Left colon (tissue), 2 donors: ENCODE data around the gene ARL11. TPM values are rescaled to one million over a fixed set of nuclear protein-coding genes. Genes with fewer than 3 reads are reported as not detected.

ENCODE experiments used
- ATAC-seq: fragments of 200-7000 bp; cut with Tn5 transposase; one replicate; pipeline ENCODE4 v1.9.1; 2020; ENCODE audit warnings: mild to moderate bottlenecking, moderate library complexity
- DNase-seq, 2 donors: peaks; one replicate each; pipeline ENCODE4 v3.0.0-alpha.2; 2020
- intact Hi-C, 2 donors: fragments of 100-400 bp; cut with DNase I in 1 of 2; cut with micrococcal nuclease in 1 of 2; formaldehyde crosslinking; loops; one replicate each; pipeline versions ENCODE4 v1.11.2 to v1.14.0; 2022; cut with DNase I, micrococcal nuclease
- total RNA-seq, 2 donors: library from RNA; stranded (reverse); fragmentation: NEBNext Ultra II Directional; extraction: Animal tissue kit (Norgen Biotek cat#: 25700); gene quantifications; one replicate each; pipeline ENCODE4 v1.2.1, GENCODE V29; 2021
- donor health status: DM: no; HTN: no; CAD: no.
- donor health status: DM: yes; HTN: yes; CAD: no.

The ARL11 gene
- total RNA-seq, 2 donors from 2014 or later: 1.7 TPM

GRCh38 chr13:49638744-49639072, 10.4 kb downstream of the ARL11 start:
- intact Hi-C loops: no loop called here

DNA sequence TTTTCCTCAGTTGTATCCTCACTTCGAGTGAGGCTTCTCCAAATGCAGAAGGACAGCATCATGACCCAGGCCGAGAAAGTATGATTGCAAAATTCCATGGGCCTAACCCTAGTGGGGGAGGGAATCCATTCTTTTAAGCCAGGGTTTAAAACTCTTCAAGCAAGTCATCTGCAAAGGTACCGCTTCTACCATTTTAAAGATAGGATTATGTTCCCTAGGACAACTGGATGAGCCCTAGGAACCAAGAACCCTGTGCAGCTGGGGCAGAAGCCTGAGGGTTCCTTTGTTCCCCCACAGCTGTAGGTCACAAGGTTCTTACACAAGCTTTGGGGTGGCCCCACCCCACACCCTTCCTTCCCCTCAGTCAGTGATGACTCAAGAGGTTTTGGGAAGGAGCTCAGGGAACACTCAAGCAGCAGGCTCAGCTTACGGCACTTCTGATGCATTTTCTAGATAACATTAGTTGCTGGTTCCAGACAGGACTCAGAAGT, 13.5 kb downstream of the ARL11 start:
- intact Hi-C loops: no loop called here
- DNase-seq: peak in 1 of 2 donors; percentile 50
- peak; percentile 37 for ATAC-seq

More at GRCh38 chr13:49638744-49639072, 10.4 kb downstream of the ARL11 start:
- ATAC-seq (no peak), DNase-seq (no peak)

DNA sequence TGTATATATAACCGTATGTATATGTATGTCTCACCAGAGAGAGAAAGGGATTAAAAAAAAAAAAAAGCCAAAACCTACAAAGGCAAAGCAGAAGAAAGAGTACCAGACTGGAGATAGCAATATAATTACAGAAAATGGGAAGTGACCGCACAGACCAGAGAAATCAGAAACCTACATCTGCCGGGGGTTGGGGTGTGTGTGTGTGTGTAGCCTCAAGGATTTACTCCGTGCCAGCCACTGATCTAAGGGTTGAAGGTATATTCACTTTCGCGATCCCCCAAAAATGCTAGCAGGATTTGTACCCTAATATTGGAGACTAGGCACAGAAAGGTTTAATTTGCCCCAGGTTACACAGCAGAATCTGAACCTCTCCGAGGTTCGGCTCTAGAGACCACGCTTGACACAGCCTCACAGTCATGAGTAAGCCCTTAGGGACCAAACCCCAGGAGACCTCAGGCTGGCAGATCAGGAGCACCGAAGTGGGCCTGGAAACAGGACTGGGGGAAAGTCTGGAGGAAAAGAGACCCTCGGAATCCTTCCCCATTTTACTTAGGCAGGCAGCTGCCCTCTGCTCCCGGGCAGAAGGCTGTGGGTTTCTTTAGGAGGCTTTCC, 14.8 kb downstream of the ARL11 start:
- ATAC-seq (no peak), DNase-seq (no peak)
- intact Hi-C loops: no loop called here

GRCh38 chr13:49645451-49645850, 17.1 kb downstream of the ARL11 start:
- intact Hi-C loops: no loop called here
- no peak for DNase-seq
- no peak for ATAC-seq

DNA sequence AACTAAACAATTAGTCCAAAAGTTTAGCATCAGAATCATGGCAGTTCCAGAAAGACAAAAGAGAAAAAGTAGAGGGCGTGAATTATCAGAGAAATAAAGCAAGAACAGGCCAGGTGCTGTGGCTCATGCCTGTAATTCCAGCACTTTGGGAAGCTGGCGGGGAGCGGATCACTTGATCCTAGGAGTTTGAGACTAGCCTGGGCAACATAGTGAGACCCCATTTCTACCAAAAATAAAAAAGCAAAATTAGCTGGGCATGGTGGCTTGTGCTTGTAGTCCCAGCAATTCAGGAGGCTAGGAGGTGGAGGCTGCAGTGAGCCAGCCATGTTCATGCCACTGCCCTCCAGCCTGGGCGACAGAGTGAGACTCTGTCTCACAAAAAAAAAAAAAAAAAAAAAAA, 18.4 kb downstream of the ARL11 start:
- intact Hi-C loops: no loop called here
- DNase-seq: no peak
- ATAC-seq: no peak

- ATAC-seq (peak; percentile 42), DNase-seq (no peak)
These were observed 21.1 kb downstream of the ARL11 start for GRCh38 chr13:49649244-49649962.

GRCh38 chr13:49649963-49650312, 21.6 kb downstream of the ARL11 start:
- intact Hi-C loops: no loop called here
- ATAC-seq (no peak), DNase-seq (no peak)

More at GRCh38 chr13:49649244-49649962, 21.1 kb downstream of the ARL11 start:
- intact Hi-C loops: no loop called here

- intact Hi-C loops: no loop called here
- DNase-seq: no peak
- ATAC-seq: no peak
These were observed 23.5 kb downstream of the ARL11 start for GRCh38 chr13:49651570-49652354.

- ATAC-seq: peak; percentile 92
- DNase-seq: peak; percentile 34 to 39
- intact Hi-C loops: no loop called here
These were observed 24.3 kb downstream of the ARL11 start for GRCh38 chr13:49652355-49653305.

GRCh38 chr13:49653478-49653877, 25.2 kb downstream of the ARL11 start:
- ATAC-seq: no peak
- intact Hi-C loops: no loop called here
- DNase-seq: no peak

GRCh38 chr13:49654011-49654410, 25.7 kb downstream of the ARL11 start:
- DNase-seq: no peak
- intact Hi-C loops: no loop called here
- no peak for ATAC-seq

DNA sequence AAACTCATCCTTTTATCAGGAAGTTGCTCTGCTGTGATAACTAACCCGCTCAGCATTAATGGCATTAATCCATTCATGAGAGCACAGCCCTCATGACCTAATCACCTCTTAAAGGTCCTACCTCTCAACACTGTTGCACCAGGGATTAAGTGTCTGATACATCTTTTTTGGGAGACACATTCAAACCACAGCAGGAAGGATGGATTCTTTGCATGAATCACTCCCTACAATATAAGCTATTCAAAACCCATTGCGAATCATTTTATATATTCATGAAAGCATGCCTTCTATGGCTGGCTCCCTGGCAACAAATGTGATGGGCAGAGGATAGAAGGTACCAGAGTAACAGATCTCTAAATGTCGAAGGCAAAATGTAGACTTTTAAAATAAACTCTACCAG, 27.6 kb downstream of the ARL11 start:
- intact Hi-C loops: no loop called here
- ATAC-seq (no peak), DNase-seq (no peak)

DNA sequence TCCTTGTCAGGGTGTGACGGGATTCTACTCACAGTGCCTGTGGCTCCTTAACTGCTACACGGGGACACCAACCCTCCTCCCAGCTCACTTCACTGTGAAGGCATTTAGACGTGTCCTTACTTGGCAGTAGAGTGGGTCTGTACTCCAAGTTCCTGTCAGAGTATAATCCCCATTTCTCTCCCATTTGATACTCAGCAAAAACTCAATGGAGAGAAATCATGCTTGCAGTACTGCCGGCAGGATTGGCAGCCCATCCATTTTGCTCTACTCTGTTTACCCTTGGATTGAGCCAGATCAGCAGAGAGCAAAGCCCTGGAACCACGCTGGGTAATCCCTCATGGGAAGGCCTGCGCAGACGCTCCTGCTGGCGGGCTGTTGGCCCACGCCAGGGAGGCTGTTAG, 28.9 kb downstream of the ARL11 start:
- no peak for ATAC-seq

DNA sequence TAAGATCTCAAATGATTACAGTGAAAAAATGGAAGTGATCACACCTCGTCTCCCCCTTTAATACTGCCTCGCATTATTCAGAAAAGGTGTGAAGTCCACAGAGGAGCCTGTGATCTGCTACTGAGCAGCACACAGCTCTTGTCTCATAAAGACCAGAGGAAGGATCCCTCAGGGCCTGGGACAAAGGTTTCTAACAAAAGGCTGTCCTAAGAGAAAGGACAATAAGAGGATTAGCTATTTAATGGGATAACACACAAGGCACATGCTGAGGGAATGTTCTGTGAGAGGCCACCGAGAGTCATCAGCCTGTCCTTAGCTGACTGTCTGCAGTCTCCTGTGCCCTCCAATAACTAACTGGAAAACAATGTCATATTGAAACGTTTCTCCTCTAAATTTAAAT, 36.3 kb downstream of the ARL11 start:
- DNase-seq (no peak), ATAC-seq (no peak)
- intact Hi-C loops: no loop called here

More for the DNA sequence above, 28.9 kb downstream of the ARL11 start:
- intact Hi-C loops: no loop called here
- no peak for DNase-seq

DNA sequence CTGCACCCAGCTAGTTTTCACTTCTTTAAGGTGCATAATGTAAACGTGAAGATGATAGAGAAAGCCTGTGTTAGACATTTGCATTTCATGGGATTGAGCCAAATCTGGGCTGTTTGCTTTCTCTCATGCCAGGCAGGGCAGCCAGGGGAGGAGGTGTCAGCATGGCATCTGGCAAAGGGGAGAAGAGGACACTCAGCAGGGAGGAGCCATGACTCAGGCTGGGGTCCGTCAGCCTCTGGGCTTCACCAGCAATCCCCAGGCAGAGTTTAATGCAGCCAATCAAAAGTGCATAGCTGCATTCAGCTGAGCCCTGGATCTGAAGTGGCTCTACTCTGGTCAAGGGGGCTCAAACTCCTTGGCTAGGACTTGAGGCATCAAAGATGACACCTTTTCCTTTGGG, 39.5 kb downstream of the ARL11 start:
- no peak for ATAC-seq
- no peak for DNase-seq
- intact Hi-C loops: no loop called here

DNA sequence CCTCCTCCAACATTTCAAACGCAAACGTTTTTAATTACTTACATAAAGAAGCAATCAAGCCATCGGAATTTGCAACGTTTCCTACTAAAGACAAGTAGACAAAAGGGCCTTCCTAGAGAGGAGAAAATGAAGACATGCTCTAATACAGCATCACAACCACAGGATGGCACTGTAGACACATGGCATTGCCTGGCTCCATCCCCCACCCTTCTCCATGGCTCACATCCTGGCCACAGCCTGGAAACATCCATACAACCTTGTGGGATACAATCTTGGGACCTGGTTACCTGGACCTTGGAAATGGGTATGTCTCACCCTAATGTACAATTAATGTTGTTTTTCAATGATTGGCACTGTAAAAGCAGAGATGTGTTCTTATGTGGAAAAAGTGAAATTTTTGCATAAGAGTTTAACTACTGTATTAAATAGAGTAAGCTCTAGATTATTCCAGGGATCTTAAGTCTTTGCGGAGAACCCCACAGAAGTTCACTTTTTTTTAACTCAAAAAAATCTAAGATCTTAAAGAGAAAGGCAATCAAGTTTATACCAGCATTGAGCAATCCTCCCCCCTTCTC, 41.5 kb downstream of the ARL11 start:
- DNase-seq (peak; percentile 49 to 66), ATAC-seq (peak; percentile 100)
- intact Hi-C loops: loop anchor here in 1 of 2 donors (5.0 kb wide), 1 partner anchor 177 kb away; no protein-coding TSS in a partner anchor

GRCh38 chr13:49670828-49671227, 42.5 kb downstream of the ARL11 start:
- intact Hi-C loops: loop anchor here in 1 of 2 donors (5.0 kb wide), 1 partner anchor 176 kb away; no protein-coding TSS in a partner anchor
- ATAC-seq: no peak
- DNase-seq: no peak

DNA sequence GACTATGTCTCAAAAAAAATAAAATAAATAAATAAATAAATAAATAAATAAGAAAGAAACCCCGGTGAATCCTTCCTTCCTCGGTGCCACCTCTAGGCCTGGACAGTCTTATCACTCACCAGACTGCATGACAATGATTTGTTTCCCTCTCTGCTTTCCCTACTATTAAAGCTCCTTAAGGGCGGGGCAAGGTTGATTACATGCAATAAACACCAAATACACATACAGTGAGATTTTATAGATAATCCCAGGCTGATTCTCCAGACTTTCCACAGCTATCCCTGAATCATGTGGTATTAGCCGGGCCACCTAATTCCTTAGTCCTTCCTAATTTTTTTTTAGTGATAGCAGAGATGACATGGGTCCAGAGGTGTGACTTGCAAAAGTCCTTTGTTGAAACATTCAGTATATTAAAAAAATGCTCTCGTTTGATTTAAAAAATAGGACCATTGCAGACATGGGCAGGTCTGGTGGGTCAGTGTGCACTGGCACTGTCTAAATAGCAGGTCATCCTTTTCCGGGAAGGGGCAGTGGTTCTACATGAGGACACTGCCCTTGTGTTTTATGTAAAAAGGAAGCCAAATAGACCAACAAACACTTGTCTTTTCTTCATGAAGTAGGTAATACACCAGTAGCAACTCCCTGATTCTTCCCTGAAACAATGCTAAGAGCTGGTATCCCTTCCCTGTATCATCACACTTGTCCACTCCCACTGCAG, 48.4 kb downstream of the ARL11 start:
- no peak for DNase-seq
- intact Hi-C loops: no loop called here
- ATAC-seq: peak; percentile 99
